ENCODE results near the gene POLR3H.

- TF ChIP-seq CTCF (IDR thresholded peaks at IDR 0.05; ENCODE audit: low read depth, low read length, poor library complexity, severe bottlenecking) = no peak
- no peak for TF ChIP-seq EZH2phosphoT487 (IDR thresholded peaks at IDR 0.05; ENCODE audit: borderline replicate concordance, low read length)
These were observed 4.9 kb downstream of the POLR3H start for GRCh38 chr22:41539146-41540005.
